MV-4-11 (cell line): Measurements from ENCODE around the gene DCC.

Experiments used
- DNase-seq: peaks from one replicate; lab custom pipeline; 2025; lab: John Stamatoyannopoulos, UW

The DCC gene

GRCh38 chr18:52339891-52340371, at the start of gene DCC:
DCC (plus strand) TSS chr18:52340197; CDS start chr18:52340788, 591 bp downstream.
- DNase-seq = peak; percentile 0

- DNase-seq = no peak
These were observed 29.3 kb upstream of the DCC start for GRCh38 chr18:52310651-52311050.

- DNase-seq = no peak
These were observed 28.7 kb upstream of the DCC start for GRCh38 chr18:52311331-52311730.

- no peak for DNase-seq
These were observed 27.7 kb upstream of the DCC start for GRCh38 chr18:52312346-52312745.

- DNase-seq = no peak
These were observed 26.8 kb upstream of the DCC start for GRCh38 chr18:52313213-52313612.

- DNase-seq = no peak
These were observed 20.5 kb upstream of the DCC start for GRCh38 chr18:52319424-52319983.

GRCh38 chr18:52322307-52322706, 17.7 kb upstream of the DCC start:
- DNase-seq = no peak

GRCh38 chr18:52323802-52324201, 16.2 kb upstream of the DCC start:
- DNase-seq = no peak

GRCh38 chr18:52325997-52326396, 14.0 kb upstream of the DCC start:
- no peak for DNase-seq

GRCh38 chr18:52333860-52334259, 6.1 kb upstream of the DCC start:
- peak; percentile 28 for DNase-seq

- no peak for DNase-seq
These were observed 5.7 kb upstream of the DCC start for GRCh38 chr18:52334307-52334706.

- DNase-seq = no peak
These were observed 5.1 kb upstream of the DCC start for GRCh38 chr18:52334896-52335295.

GRCh38 chr18:52337276-52337675, 2.7 kb upstream of the DCC start:
- no peak for DNase-seq

- DNase-seq = no peak
These were observed 557 bp downstream of the DCC start for GRCh38 chr18:52340406-52341102.

- no peak for DNase-seq
These were observed 1.1 kb downstream of the DCC start for GRCh38 chr18:52341103-52341432.

- no peak for DNase-seq
These were observed 1.8 kb downstream of the DCC start for GRCh38 chr18:52341608-52342381.

GRCh38 chr18:52342456-52342855, 2.5 kb downstream of the DCC start:
- DNase-seq = no peak

GRCh38 chr18:52343138-52343537, 3.1 kb downstream of the DCC start:
- no peak for DNase-seq

- DNase-seq = no peak
These were observed 3.8 kb downstream of the DCC start for GRCh38 chr18:52343731-52344340.

GRCh38 chr18:52344881-52345280, 4.9 kb downstream of the DCC start:
- no peak for DNase-seq

- no peak for DNase-seq
These were observed 5.4 kb downstream of the DCC start for GRCh38 chr18:52345428-52345827.

GRCh38 chr18:52348209-52348608, 8.2 kb downstream of the DCC start:
- no peak for DNase-seq

- no peak for DNase-seq
These were observed 9.5 kb downstream of the DCC start for GRCh38 chr18:52349498-52349897.
